GM20000 (cell line): Measurements from ENCODE around the gene FAM3A.

Experiments used
- DNase-seq: peaks from one replicate; pipeline ENCODE4 v3.0.0; 2012; ENCODE audit warnings: low spot score
- CTCF ChIP-seq: IDR thresholded peaks from 2 replicates; pipeline ENCODE4 v1.5.1; 2012; ENCODE audit warnings: mild to moderate bottlenecking, control low read depth; ENCODE audit errors: extremely low read depth, missing control alignments

The FAM3A gene

DNA sequence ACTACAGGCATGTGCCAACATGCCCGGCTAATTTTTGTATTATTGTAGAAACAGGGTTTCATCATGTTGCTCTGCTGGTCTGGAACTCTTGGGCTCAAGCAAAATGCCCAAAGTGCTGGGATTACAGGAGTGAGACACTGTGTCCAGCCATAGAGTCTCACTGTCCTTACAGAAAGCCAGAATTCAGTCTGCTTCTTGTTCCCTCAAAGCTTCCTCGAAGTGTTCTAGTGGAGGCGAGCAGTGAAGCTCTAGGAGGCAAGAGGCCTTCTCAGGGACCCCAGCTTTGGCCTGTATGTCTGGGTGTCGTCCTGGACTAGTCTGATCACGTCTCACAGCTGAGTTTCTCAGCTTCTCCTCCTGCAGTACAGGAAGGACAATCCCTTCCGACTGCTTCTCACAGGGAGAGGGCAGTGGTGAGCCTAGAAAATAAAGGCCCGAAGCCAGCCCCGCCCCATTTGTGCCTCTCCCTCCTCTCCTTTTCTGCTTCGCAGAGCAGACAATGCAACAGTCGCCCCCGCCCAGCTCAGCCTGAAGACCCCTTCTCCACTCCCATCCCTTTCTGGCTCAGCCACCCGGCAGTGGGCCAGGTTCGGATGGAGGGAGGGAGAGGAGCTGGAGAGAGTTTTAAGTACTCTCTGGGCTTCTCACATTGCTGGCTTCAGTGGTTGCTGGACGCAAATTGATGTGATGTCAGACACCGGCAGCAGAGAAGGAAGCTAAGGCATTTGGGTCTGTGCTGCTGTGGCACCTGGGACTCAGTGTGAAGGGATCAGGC, 11.1 kb upstream of the FAM3A start:
- TF ChIP-seq CTCF: peak; percentile 5
- peak; percentile 76 for DNase-seq

DNA sequence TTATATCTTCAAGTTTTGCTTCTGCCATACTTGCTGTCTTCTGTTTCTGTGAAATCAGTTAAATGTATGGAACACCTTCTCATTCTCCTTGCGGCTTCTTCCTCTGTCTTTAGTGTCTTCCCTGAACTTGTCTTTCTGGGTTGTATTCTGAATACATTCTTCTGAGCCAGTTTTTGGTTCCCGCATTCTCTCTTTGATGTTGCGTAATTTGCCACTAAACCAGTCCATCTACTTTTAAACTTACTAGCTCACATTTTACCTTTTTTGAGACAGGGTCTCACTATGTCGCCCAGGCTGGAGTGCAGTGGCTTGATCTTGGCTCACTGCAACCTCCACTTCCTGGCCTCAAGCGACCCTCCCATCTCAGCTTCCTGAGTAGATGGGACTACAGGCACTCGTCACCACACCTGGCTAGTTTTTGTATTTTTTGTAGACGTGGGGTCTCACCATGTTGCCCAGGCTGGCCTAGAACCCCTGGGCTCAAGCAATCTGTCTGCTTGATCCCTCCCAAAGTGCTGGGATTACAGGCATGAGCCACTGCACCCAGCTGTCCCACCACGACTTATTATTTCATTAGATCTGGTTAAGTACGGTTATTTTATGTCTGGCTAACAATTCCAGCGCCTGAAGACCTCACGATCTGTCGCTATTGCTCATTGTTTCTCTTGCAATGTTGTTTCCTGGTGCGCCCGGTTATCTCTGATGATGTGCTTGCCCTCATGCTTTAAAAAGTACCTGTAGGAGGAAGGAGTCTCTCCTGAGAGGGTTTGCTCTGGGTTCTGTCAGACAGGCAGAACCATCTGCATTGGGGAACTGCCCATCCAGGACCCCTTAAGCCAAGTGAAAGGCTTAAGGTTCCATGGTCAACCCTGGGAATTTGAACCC, 9.8 kb upstream of the FAM3A start:
- DNase-seq: no peak
- TF ChIP-seq CTCF: no peak

- TF ChIP-seq CTCF: no peak
- no peak for DNase-seq
Observed at GRCh38 chrX:154519389-154519788, 3.4 kb upstream of the FAM3A start.

DNA sequence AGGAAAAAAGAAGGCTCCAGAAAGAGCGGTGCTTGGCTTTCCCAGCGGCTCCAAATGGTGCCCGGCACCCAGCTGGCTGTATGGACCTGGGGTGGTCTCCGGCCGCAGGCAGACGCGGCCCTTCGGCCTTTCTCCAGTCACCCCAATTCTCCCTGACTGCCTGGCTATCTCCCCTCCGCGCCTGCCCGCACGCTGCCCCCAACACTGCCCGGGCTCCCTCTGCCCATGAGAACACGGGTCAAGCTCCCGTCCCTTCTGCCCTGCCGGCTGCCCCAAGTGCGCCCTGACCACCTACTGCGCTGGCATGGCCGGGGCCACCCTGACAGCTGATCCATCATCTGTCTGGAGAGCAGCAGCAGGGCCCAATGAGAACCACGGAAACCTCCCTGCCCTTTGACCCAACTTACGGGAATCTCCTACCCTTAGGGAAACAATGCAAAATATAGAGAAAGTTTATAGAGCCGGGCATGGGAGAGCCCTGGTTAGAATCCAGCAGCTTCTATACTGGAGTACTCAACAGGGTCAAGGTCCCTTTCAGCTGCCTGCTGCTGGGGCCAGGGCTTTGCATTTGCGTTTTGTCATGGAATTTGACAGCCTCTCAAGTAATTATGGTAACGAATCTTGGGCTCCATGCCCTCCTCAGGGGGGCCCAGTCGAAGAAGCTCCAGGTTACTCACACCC, 1.2 kb upstream of the FAM3A start:
- no peak for TF ChIP-seq CTCF
- DNase-seq: no peak

- peak; percentile 15 for DNase-seq
- TF ChIP-seq CTCF: no peak
Observed at GRCh38 chrX:154516656-154517100, 646 bp upstream of the FAM3A start.

DNA sequence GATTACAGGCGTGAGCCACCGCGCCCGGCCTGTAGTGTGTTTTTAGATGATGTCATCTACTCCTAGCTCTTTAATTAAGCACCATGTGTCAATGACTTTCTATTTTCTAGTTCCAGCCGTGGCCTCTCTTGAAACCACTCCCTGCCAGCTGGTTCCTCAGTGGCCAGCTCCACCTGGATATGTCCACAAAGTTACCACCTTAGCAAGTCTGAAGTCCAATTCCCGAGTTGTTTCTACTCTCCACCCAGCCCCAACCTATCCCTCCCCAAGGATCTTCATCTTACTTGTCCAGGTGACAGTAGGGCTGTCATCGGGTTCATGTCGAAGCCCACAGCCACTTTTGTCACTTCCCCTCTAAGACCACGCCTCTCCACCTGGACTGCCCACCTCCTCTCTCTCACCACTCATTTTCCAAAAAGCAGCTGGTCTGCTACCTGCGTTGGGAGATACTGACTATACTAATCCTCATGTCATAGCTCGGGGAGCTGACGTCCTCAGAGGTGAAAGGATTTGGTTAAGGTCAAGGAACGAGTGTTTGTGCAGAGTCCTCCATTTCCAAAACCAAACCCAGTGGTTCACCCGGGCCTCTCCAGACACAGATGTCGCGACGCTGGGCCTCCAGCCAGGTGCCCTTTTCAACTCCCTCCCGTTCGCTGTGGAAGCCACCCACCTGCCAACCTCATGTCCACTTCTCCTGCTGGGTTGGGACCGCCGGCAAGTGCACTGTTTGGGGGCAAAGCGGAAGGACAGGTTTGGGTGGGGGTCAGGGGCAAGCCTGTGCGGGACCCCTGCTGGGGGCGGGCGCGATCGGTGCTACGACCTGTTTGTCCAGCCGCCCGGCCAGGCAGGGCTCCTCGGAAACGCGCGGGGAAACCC, 704 bp downstream of the FAM3A start:
- TF ChIP-seq CTCF: no peak
- peak; percentile 26 for DNase-seq
